T1000 (cell line): ENCODE data around the gene LRRC2.
"Not testable (repeated sequence)": the region's sequence is repeated elsewhere in the genome, so short reads cannot be mapped to it uniquely, and the experiment has no call there.

Experiments
- DNase-seq: peaks from one replicate; lab custom pipeline; 2025; ENCODE audit warnings: mixed read lengths; lab: John Stamatoyannopoulos, UW

LRRC2 gene

GRCh38 chr3:46496746-46497555, 69.2 kb downstream of the LRRC2 start:
- no peak for DNase-seq

GRCh38 chr3:46495901-46496456, 70.1 kb downstream of the LRRC2 start:
- peak; percentile 79 for DNase-seq

- DNase-seq: not testable (repeated sequence)
These were observed 71.6 kb downstream of the LRRC2 start for GRCh38 chr3:46494491-46494890.

- no peak for DNase-seq
These were observed 73.1 kb downstream of the LRRC2 start for GRCh38 chr3:46492890-46493547.

GRCh38 chr3:46491089-46492070, 74.7 kb downstream of the LRRC2 start:
- DNase-seq: no peak

GRCh38 chr3:46490338-46491084, 75.6 kb downstream of the LRRC2 start:
- DNase-seq: no peak

GRCh38 chr3:46489875-46490274, 76.2 kb downstream of the LRRC2 start:
- no peak for DNase-seq

- DNase-seq: no peak
These were observed 76.7 kb downstream of the LRRC2 start for GRCh38 chr3:46489381-46489780.

GRCh38 chr3:46488735-46489361, 77.3 kb downstream of the LRRC2 start:
- no peak for DNase-seq

GRCh38 chr3:46485779-46486175, 80.3 kb downstream of the LRRC2 start:
- no peak for DNase-seq

- DNase-seq: no peak
These were observed 81.0 kb downstream of the LRRC2 start for GRCh38 chr3:46484911-46485778.

- DNase-seq: no peak
These were observed 81.7 kb downstream of the LRRC2 start for GRCh38 chr3:46484388-46484787.

GRCh38 chr3:46483825-46484224, 82.3 kb downstream of the LRRC2 start:
- no peak for DNase-seq

GRCh38 chr3:46482632-46483350, 83.3 kb downstream of the LRRC2 start:
- DNase-seq: no peak

- DNase-seq: no peak
These were observed 84.5 kb downstream of the LRRC2 start for GRCh38 chr3:46481636-46482035.

- DNase-seq: no peak
These were observed 85.5 kb downstream of the LRRC2 start for GRCh38 chr3:46480491-46481195.

- no peak for DNase-seq
These were observed 86.4 kb downstream of the LRRC2 start for GRCh38 chr3:46479696-46480095.

GRCh38 chr3:46479021-46479420, 87.1 kb downstream of the LRRC2 start:
- no peak for DNase-seq
